OCI-M2 (cell line): ENCODE data around the gene PHF20.
"Not testable (repeated sequence)": the region's sequence is repeated elsewhere in the genome, so short reads cannot be mapped to it uniquely, and the experiment has no call there.

Experiments
- DNase-seq: peaks from one replicate; lab custom pipeline; 2025; ENCODE audit not compliant: unreplicated experiment; lab: John Stamatoyannopoulos, UW

Gene PHF20

GRCh38 chr20:35959291-35959690 lies 187.5 kb downstream of the PHF20 start:
- not testable (repeated sequence) for DNase-seq

- no peak for DNase-seq
Measured at GRCh38 chr20:35963878-35964277, 192.1 kb downstream of the PHF20 start.

- no peak for DNase-seq
Measured at GRCh38 chr20:35967979-35968640, 196.3 kb downstream of the PHF20 start, which contains the start of gene CNBD2. Gene CNBD2 (plus strand): TSS chr20:35968590. CDS start chr20:35968763, 173 bp downstream.

- no peak for DNase-seq
Measured at GRCh38 chr20:35968930-35969329, 197.1 kb downstream of the PHF20 start.

- DNase-seq: no peak
Measured at GRCh38 chr20:35971981-35972380, 200.2 kb downstream of the PHF20 start.

GRCh38 chr20:35972462-35972861 lies 200.6 kb downstream of the PHF20 start:
- DNase-seq: no peak

GRCh38 chr20:35974256-35974655 lies 202.4 kb downstream of the PHF20 start:
- no peak for DNase-seq

- no peak for DNase-seq
Measured at GRCh38 chr20:35975576-35976373, 204.0 kb downstream of the PHF20 start.

GRCh38 chr20:35978041-35978513 lies 206.3 kb downstream of the PHF20 start:
- no peak for DNase-seq

GRCh38 chr20:35979544-35979943 lies 207.7 kb downstream of the PHF20 start:
- DNase-seq: no peak

GRCh38 chr20:35981969-35982368 lies 210.2 kb downstream of the PHF20 start:
- no peak for DNase-seq

GRCh38 chr20:35984382-35984781 lies 212.6 kb downstream of the PHF20 start:
- DNase-seq: no peak

GRCh38 chr20:35985806-35986205 lies 214.0 kb downstream of the PHF20 start:
- no peak for DNase-seq

GRCh38 chr20:35988910-35989463 lies 217.2 kb downstream of the PHF20 start:
- DNase-seq: no peak

- no peak for DNase-seq
Measured at GRCh38 chr20:35991142-35991771, 219.4 kb downstream of the PHF20 start.

- peak; percentile 54 for DNase-seq
Measured at GRCh38 chr20:35992713-35993335, 221.0 kb downstream of the PHF20 start.

GRCh38 chr20:35994994-35995453 lies 223.2 kb downstream of the PHF20 start:
- peak; percentile 57 for DNase-seq

- not testable (repeated sequence) for DNase-seq
Measured at GRCh38 chr20:35996492-35996891, 224.7 kb downstream of the PHF20 start.
